Gastrocnemius medialis (tissue), 4 donors: Measurements from ENCODE around the gene GNB3. TPM values are rescaled to one million over a fixed set of nuclear protein-coding genes. Genes with fewer than 3 reads are reported as not detected.

Experiments used
- ATAC-seq, 2 donors: fragments of 150-250 bp; one replicate each; pipeline ENCODE4 v1.9.1; 2016
- DNase-seq, 2 donors: peaks; one replicate each; pipeline ENCODE4 v3.0.0-alpha.2; 2019
- H3K27ac ChIP-seq, 4 donors: fragments of 200-600 bp; sonication (generic); 1 replicate in 1 of 4; 2 replicates in 3 of 4; pipeline ENCODE4 v1.5.1; 2016 to 2018; ENCODE audit warnings: mild to moderate bottlenecking in 2 of 4, moderate library complexity in 1 of 4
- H3K27me3 ChIP-seq, 3 donors: fragments of 200-600 bp; sonication (generic) in 2 of 3; 1 replicate in 1 of 3; 2 replicates in 2 of 3; pipeline versions ENCODE4 v1.5.1 to v1.6.0; 2016 to 2019; ENCODE audit warnings: mild to moderate bottlenecking in 1 of 3, moderate library complexity in 1 of 3
- H3K36me3 ChIP-seq, 2 donors: fragments of 200-600 bp; sonication (generic) in 1 of 2; one replicate each; pipeline ENCODE4 v1.5.1; 2017 to 2018
- H3K4me1 ChIP-seq, 2 donors: fragments of 200-600 bp; sonication (generic) in 1 of 2; one replicate each; pipeline ENCODE4 v1.5.1; 2016 to 2017; ENCODE audit warnings: mild to moderate bottlenecking in 2 of 2
- H3K4me3 ChIP-seq, 4 donors: fragments of 200-600 bp; sonication (generic) in 3 of 4; 1 replicate in 1 of 4; 2 replicates in 3 of 4; pipeline ENCODE4 v1.5.1; 2016 to 2019; ENCODE audit warnings: mild to moderate bottlenecking in 2 of 4
- H3K9me3 ChIP-seq, 3 donors: fragments of 200-600 bp; sonication (generic) in 2 of 3; 1 replicate in 1 of 3; 2 replicates in 2 of 3; pipeline ENCODE4 v1.5.1; 2016 to 2019
- POLR2A ChIP-seq, 2 donors: fragments of 450-650 bp; IDR thresholded peaks; one replicate each; pipeline ENCODE4 v1.6.1; 2017; ENCODE audit warnings: antibody characterized with exemption in 2 of 2, mild to moderate bottlenecking in 2 of 2, moderate library complexity in 2 of 2
- in situ Hi-C, 4 donors: fragments of 200-750 bp; cut with MboI; loops; one replicate each; pipeline versions ENCODE4 v1.15.0 to v1.8.0; 2017; ENCODE audit warnings: low sequenced_read_pairs in 4 of 4
- intact Hi-C: fragments of 100-400 bp; cut with DNase I; formaldehyde crosslinking; loops from one replicate; pipeline ENCODE4 v1.15.1; 2023; ENCODE audit warnings: low total_unique reads
- total RNA-seq, 4 donors: library from RNA; depleted of rRNA; stranded (reverse); fragments of >200 nt; gene quantifications; one replicate each; pipeline versions ENCODE4 v1.1.0 to v1.2.3, GENCODE V29; 2016
- TF ChIP-seq, protein P1 (sequence below), 5 experiments: fragments of 450-650 bp in 3 of 5; fragments of 200-600 bp in 2 of 5; sonication (generic) in 2 of 5; IDR thresholded peaks in 4 of 5; conservative IDR thresholded peaks in 1 of 5; 1 replicate in 4 of 5; 2 replicates in 1 of 5; pipeline ENCODE4 v1.5.1; 2016 to 2019; ENCODE audit warnings: antibody characterized with exemption in 5 of 5, mild to moderate bottlenecking in 3 of 5, moderate library complexity in 3 of 5

Gene GNB3
- total RNA-seq, 4 donors from 2014 or later, result not detected

DNA sequence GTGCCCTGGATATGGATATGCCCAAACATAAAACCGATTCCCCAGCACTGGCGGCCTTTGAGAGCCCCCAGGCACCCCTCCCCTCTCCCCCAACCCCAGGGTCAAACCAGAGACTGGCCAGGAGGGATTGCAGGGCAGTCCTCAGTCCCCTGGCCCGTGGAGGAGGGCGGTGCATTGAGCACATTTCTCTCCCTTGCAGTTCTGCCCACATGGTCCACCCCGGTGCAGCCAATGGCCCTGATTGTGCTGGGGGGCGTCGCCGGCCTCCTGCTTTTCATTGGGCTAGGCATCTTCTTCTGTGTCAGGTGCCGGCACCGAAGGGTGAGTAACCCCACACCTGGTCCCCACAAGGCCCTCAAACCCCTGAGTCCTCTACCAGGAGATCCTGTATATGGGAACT lies 22.5 kb upstream of the GNB3 start:
- intact Hi-C loops (no loop called here), in situ Hi-C loops (no loop called here)
- H3K4me3 ChIP-seq, result no peak overlapping the region
- H3K27me3 ChIP-seq, result peaks cover 9 to 18% (median 11%) of the 10 kb centered on the region in 3 donors
- no peak overlapping the region for H3K27ac ChIP-seq
- TF ChIP-seq, protein P1, sequence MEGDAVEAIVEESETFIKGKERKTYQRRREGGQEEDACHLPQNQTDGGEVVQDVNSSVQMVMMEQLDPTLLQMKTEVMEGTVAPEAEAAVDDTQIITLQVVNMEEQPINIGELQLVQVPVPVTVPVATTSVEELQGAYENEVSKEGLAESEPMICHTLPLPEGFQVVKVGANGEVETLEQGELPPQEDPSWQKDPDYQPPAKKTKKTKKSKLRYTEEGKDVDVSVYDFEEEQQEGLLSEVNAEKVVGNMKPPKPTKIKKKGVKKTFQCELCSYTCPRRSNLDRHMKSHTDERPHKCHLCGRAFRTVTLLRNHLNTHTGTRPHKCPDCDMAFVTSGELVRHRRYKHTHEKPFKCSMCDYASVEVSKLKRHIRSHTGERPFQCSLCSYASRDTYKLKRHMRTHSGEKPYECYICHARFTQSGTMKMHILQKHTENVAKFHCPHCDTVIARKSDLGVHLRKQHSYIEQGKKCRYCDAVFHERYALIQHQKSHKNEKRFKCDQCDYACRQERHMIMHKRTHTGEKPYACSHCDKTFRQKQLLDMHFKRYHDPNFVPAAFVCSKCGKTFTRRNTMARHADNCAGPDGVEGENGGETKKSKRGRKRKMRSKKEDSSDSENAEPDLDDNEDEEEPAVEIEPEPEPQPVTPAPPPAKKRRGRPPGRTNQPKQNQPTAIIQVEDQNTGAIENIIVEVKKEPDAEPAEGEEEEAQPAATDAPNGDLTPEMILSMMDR (IDR thresholded peaks at IDR 0.05 in 4 of 5, conservative IDR thresholded peaks at IDR 0.05 in 1 of 5), result no peak
- TF ChIP-seq POLR2A (IDR thresholded peaks at IDR 0.05), result no peak
- ATAC-seq (no peak), DNase-seq (no peak)
- H3K4me1 ChIP-seq, result no peaks in the 10 kb centered on the region
- no peaks in the 10 kb centered on the region for H3K36me3 ChIP-seq
- H3K9me3 ChIP-seq, result no peaks in the 10 kb centered on the region

DNA sequence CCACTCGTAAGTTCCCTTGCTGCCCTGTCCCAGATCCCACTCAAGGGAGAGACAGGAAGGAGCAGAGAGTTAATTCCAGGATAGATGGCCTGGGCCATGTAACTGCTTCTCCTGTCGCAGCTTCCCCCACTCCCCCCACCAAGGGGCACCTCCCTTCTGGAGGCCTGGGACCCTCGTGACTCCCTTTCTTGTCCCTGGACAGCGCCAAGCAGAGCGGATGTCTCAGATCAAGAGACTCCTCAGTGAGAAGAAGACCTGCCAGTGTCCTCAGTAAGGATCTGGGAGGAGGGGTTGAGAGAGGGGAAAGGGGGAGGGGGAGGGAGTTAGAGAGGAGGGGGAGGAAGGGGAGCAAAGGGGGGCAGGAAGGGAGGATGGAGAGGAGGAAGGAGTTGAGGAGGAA lies 22.1 kb upstream of the GNB3 start:
- Histone ChIP-seq H3K4me1 (no peaks in the 10 kb centered on the region), H3K36me3 (no peaks in the 10 kb centered on the region), H3K27ac (no peak overlapping the region), H3K9me3 (no peaks in the 10 kb centered on the region), H3K27me3 (peaks cover 13 to 22% (median 15%) of the 10 kb centered on the region in 3 donors), H3K4me3 (no peak overlapping the region)
- DNase-seq (no peak), ATAC-seq (no peak)
- intact Hi-C loops, result no loop called here
- in situ Hi-C loops, result no loop called here
- TF ChIP-seq POLR2A (IDR thresholded peaks at IDR 0.05), result no peak
- TF ChIP-seq, protein P1 (IDR thresholded peaks at IDR 0.05 in 4 of 5, conservative IDR thresholded peaks at IDR 0.05 in 1 of 5), result no peak

DNA sequence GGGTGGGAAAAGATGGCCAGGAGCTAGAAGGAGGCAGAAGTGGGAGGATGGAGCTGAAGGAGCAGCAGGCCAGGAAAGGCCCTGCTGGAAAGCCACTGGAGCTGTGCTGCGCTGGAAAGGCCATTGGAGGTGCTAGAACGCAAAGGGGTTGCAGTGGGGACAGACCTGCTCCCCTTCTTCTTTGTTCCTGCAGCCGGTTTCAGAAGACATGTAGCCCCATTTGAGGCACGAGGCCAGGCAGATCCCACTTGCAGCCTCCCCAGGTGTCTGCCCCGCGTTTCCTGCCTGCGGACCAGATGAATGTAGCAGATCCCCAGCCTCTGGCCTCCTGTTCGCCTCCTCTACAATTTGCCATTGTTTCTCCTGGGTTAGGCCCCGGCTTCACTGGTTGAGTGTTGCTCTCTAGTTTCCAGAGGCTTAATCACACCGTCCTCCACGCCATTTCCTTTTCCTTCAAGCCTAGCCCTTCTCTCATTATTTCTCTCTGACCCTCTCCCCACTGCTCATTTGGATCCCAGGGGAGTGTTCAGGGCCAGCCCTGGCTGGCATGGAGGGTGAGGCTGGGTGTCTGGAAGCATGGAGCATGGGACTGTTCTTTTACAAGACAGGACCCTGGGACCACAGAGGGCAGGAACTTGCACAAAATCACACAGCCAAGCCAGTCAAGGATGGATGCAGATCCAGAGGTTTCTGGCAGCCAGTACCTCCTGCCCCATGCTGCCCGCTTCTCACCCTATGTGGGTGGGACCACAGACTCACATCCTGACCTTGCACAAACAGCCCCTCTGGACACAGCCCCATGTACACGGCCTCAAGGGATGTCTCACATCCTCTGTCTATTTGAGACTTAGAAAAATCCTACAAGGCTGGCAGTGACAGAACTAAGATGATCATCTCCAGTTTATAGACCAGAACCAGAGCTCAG lies 21.4 kb upstream of the GNB3 start:
- no peak for TF ChIP-seq POLR2A (IDR thresholded peaks at IDR 0.05)
- TF ChIP-seq, protein P1 (IDR thresholded peaks at IDR 0.05 in 4 of 5, conservative IDR thresholded peaks at IDR 0.05 in 1 of 5), result no peak
- Histone ChIP-seq H3K4me3 (no peak overlapping the region), H3K9me3 (no peaks in the 10 kb centered on the region), H3K4me1 (no peaks in the 10 kb centered on the region), H3K36me3 (no peaks in the 10 kb centered on the region), H3K27me3 (peaks cover 13 to 29% (median 18%) of the 10 kb centered on the region in 3 donors), H3K27ac (no peak overlapping the region)
- ATAC-seq, result no peak
- no peak for DNase-seq
- intact Hi-C loops, result no loop called here
- in situ Hi-C loops, result no loop called here

DNA sequence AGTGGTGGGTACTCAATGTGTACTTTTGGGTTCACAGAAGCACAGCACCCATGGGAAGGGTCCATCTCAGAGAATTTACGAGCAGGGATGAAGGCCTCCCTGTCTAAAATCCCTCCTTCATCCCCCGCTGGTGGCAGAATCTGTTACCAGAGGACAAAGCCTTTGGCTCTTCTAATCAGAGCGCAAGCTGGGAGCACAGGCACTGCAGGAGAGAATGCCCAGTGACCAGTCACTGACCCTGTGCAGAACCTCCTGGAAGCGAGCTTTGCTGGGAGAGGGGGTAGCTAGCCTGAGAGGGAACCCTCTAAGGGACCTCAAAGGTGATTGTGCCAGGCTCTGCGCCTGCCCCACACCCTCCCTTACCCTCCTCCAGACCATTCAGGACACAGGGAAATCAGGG lies 20.6 kb upstream of the GNB3 start:
- H3K4me1 ChIP-seq, result no peaks in the 10 kb centered on the region
- no peak overlapping the region for H3K27ac ChIP-seq
- peaks cover 17 to 34% (median 23%) of the 10 kb centered on the region in 3 donors for H3K27me3 ChIP-seq
- H3K36me3 ChIP-seq, result no peaks in the 10 kb centered on the region
- in situ Hi-C loops (no loop called here), intact Hi-C loops (no loop called here)
- ATAC-seq (no peak), DNase-seq (no peak)
- no peak overlapping the region for H3K4me3 ChIP-seq
- no peak for TF ChIP-seq POLR2A (IDR thresholded peaks at IDR 0.05)
- TF ChIP-seq, protein P1 (IDR thresholded peaks at IDR 0.05 in 4 of 5, conservative IDR thresholded peaks at IDR 0.05 in 1 of 5), result no peak
- H3K9me3 ChIP-seq, result no peaks in the 10 kb centered on the region
